K562 (cell line): ENCODE results near the gene KCNJ4. TPM values are rescaled to one million over a fixed set of nuclear protein-coding genes. Genes with fewer than 3 reads are reported as not detected.

Experiments used
- CUX1 ChIP-seq: fragments of 200-800 bp; sonication (Bioruptor generic); IDR thresholded peaks from 2 replicates; pipeline ENCODE4 v1.6.1; 2016; ENCODE audit warnings: missing genetic modification characterization, missing compliant biosample characterization
- RBM34 ChIP-seq: fragments of 200-400 bp; formaldehyde crosslinking; IDR thresholded peaks from 2 replicates; pipeline ENCODE4 v1.6.1; 2018; ENCODE audit warnings: low read length, borderline replicate concordance; ENCODE audit not compliant: insufficient read depth
- THRAP3 ChIP-seq: fragments of 450-650 bp; IDR thresholded peaks from 2 replicates; pipeline ENCODE4 v1.6.1; 2016; ENCODE audit warnings: mild to moderate bottlenecking, inconsistent platforms, borderline replicate concordance
- THRB ChIP-seq: fragments of 450-650 bp; formaldehyde crosslinking; conservative IDR thresholded peaks from 2 replicates; pipeline ENCODE4 v1.4.0; 2022; ENCODE audit warnings: mild to moderate bottlenecking, missing genetic modification characterization
- ZNF584 ChIP-seq: fragments of 200-800 bp; sonication (Bioruptor generic); IDR thresholded peaks from 2 replicates; pipeline ENCODE4 v1.6.1; 2016; ENCODE audit warnings: low read depth, mild to moderate bottlenecking, missing genetic modification characterization, missing compliant biosample characterization
- ZNF778 ChIP-seq: fragments of 450-650 bp; formaldehyde crosslinking; IDR thresholded peaks from 2 replicates; pipeline ENCODE4 v1.4.0; 2020; ENCODE audit warnings: mild to moderate bottlenecking, moderate library complexity
- polyA plus RNA-seq, 8 experiments: library from polyadenylated mRNA; depleted of rRNA in 4 of 8; stranded (reverse) in 5 of 8; unstranded in 3 of 8; fragments of >200 nt; fragmentation: Nextera tagmentation in 2 of 8; fragmentation: Illumina TruSeq in 1 of 8; extraction: Ambion mirVana in 2 of 8; extraction: Trizol in 1 of 8; gene quantifications; 2 replicates each; pipeline versions ENCODE4 v1.2.1 to v1.2.3, GENCODE V29; 2011 to 2014; ENCODE audit warnings: inconsistent platforms in 1 of 8, missing spikeins in 1 of 8
- total RNA-seq, 7 experiments: library from RNA; depleted of rRNA in 6 of 7; stranded (reverse); fragments of >200 nt in 6 of 7; fragmentation: Illumina TruSeq in 2 of 7; extraction: Trizol in 2 of 7; gene quantifications; 2 replicates each; pipeline versions ENCODE4 v1.2.1 to v1.2.3, GENCODE V29; 2011 to 2021; ENCODE audit warnings: low replicate concordance in 1 of 7

Gene KCNJ4
- total and polyA plus RNA-seq, 9 of the 15 experiments (the other 6 are each of a cell fraction or from before 2014, with no cell fraction given): 0.07 to 0.55 (median 0.09) TPM; not detected in 4

- no peak for TF ChIP-seq CUX1 (CRISPR knock-in tag)
- no peak for TF ChIP-seq THRB (CRISPR knock-in tag)
- no peak for TF ChIP-seq ZNF584
- TF ChIP-seq THRAP3: no peak
- no peak for TF ChIP-seq ZNF778 (CRISPR knock-in tag)
- no peak for TF ChIP-seq RBM34
Measured at GRCh38 chr22:38449776-38450175, 5.2 kb downstream of the KCNJ4 start (continued).
